RWPE2 (cell line): Measurements from ENCODE around the gene FABP3.

Source experiments
- ATAC-seq: fragments of 200-7000 bp; cut with Tn5 transposase; 3 replicates; pipeline ENCODE4 v1.9.1; 2021; ENCODE audit warnings: low read depth
- DNase-seq: peaks from one replicate; pipeline ENCODE4 v3.0.0-alpha.2; 2020; ENCODE audit warnings: low spot score
- H3K27ac ChIP-seq: fragments of 450-650 bp; 2 replicates; pipeline ENCODE4 v1.5.1; 2017; ENCODE audit warnings: mild to moderate bottlenecking; ENCODE audit not compliant: poor library complexity, severe bottlenecking
- H3K27me3 ChIP-seq: fragments of 250-450 bp; sonication (Bioruptor Pico); 2 replicates; pipeline ENCODE4 v1.5.1; 2021; ENCODE audit warnings: mild to moderate bottlenecking, moderate library complexity; ENCODE audit not compliant: insufficient read depth, poor library complexity, severe bottlenecking
- H3K36me3 ChIP-seq: fragments of 250-450 bp; sonication (Bioruptor Pico); 2 replicates; pipeline ENCODE4 v1.5.1; 2020; ENCODE audit warnings: low read depth, mild to moderate bottlenecking, moderate library complexity
- H3K4me1 ChIP-seq: fragments of 250-450 bp; sonication (Bioruptor Pico); 2 replicates; pipeline ENCODE4 v1.5.1; 2021; ENCODE audit warnings: mild to moderate bottlenecking, moderate library complexity; ENCODE audit not compliant: insufficient read depth, poor library complexity, severe bottlenecking
- H3K4me3 ChIP-seq: fragments of 250-450 bp; sonication (Bioruptor Pico); 2 replicates; pipeline ENCODE4 v1.5.1; 2021; ENCODE audit warnings: mild to moderate bottlenecking, moderate library complexity; ENCODE audit not compliant: severe bottlenecking
- H3K9me3 ChIP-seq: fragments of 250-450 bp; sonication (Bioruptor Pico); 2 replicates; pipeline ENCODE4 v1.5.1; 2021; ENCODE audit warnings: mild to moderate bottlenecking, moderate library complexity; ENCODE audit not compliant: severe bottlenecking
- TF ChIP-seq, protein P1 (sequence below): fragments of 450-650 bp; IDR thresholded peaks from one replicate; pipeline ENCODE4 v1.5.1; 2017; ENCODE audit warnings: mild to moderate bottlenecking, moderate library complexity; ENCODE audit not compliant: poor library complexity, severe bottlenecking

The FABP3 gene

DNA sequence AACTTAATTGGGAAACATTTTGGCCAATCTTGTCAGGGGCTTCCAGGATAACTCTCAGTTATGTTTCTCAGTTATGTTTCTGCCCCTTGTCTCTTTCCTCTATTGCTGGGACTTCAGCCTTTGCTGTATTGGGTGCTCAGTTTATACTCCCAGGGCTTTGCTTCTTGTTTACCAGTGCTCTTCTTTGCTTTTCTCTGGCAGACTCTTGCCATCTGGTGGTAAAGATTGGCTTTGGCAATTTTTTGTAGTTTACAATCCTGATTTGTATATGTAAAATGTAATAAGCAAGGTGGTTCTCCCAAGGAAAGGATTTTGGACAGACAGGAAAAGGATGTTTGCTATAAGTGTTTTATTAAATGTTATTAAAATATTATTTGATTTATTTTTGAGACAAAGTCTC is 37.9 kb downstream of the FABP3 start:
- TF ChIP-seq, protein P1, sequence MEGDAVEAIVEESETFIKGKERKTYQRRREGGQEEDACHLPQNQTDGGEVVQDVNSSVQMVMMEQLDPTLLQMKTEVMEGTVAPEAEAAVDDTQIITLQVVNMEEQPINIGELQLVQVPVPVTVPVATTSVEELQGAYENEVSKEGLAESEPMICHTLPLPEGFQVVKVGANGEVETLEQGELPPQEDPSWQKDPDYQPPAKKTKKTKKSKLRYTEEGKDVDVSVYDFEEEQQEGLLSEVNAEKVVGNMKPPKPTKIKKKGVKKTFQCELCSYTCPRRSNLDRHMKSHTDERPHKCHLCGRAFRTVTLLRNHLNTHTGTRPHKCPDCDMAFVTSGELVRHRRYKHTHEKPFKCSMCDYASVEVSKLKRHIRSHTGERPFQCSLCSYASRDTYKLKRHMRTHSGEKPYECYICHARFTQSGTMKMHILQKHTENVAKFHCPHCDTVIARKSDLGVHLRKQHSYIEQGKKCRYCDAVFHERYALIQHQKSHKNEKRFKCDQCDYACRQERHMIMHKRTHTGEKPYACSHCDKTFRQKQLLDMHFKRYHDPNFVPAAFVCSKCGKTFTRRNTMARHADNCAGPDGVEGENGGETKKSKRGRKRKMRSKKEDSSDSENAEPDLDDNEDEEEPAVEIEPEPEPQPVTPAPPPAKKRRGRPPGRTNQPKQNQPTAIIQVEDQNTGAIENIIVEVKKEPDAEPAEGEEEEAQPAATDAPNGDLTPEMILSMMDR = peak; percentile 78
- Histone ChIP-seq H3K36me3 (peaks cover 28% of the 10 kb centered on the region), H3K27ac (no peak overlapping the region), H3K27me3 (no peaks in the 10 kb centered on the region), H3K9me3 (no peaks in the 10 kb centered on the region), H3K4me1 (no peaks in the 10 kb centered on the region), H3K4me3 (no peak overlapping the region)
- no peak for DNase-seq
- ATAC-seq = peak; percentile 64; the same call in 2 of the 3 replicates

DNA sequence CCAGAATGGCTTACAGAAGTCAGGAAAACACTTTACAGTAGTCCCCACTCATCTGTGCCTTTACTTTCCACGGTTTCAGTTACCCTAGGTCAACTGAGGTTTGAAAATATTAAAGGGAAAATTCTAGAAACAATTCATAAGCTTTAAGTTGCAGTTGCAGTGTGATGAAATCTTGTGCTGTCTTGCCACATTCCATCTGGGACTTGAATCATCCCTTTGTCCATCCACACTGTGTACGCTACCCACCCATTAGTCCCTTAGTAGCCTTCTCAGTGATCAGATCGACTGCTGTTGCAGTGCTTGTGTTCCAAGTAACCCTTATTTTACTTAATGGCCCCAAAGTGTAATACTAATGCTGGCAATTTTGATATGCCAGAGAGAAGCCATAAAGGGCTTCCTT is 45.5 kb downstream of the FABP3 start:
- Histone ChIP-seq H3K4me1 (peaks cover 10% of the 10 kb centered on the region), H3K27ac (no peak overlapping the region), H3K9me3 (no peaks in the 10 kb centered on the region), H3K36me3 (peaks cover 2% of the 10 kb centered on the region; the same call in 1 of the 2 replicates), H3K27me3 (no peaks in the 10 kb centered on the region), H3K4me3 (no peak overlapping the region)
- no peak for DNase-seq
- TF ChIP-seq, protein P1 = no peak
- ATAC-seq = peak; percentile 73

DNA sequence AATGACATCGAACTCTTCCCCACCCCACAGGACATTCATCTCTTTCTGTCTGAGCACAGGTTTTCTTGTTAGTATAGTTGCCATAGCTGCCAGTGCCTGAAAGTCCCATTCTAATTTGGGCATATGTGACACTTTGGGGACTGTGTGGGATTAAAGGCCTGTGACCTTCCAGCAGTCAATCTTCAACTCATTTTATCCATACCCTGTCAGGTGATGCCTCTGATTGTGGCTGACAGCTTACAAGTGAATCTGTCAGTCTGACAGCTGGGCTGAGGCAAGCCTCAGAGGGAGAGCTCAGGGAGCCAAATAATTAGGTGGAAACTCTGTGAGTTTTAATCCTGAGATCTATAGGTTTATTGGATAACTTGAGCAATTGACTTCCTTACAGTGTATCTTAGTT is 46.4 kb downstream of the FABP3 start:
- Histone ChIP-seq H3K4me3 (no peak overlapping the region), H3K9me3 (no peaks in the 10 kb centered on the region), H3K36me3 (peaks cover 9% of the 10 kb centered on the region), H3K27ac (no peak overlapping the region), H3K27me3 (no peaks in the 10 kb centered on the region), H3K4me1 (peaks cover 10% of the 10 kb centered on the region)
- no peak for DNase-seq
- TF ChIP-seq, protein P1 = no peak
- ATAC-seq = no peak

DNA sequence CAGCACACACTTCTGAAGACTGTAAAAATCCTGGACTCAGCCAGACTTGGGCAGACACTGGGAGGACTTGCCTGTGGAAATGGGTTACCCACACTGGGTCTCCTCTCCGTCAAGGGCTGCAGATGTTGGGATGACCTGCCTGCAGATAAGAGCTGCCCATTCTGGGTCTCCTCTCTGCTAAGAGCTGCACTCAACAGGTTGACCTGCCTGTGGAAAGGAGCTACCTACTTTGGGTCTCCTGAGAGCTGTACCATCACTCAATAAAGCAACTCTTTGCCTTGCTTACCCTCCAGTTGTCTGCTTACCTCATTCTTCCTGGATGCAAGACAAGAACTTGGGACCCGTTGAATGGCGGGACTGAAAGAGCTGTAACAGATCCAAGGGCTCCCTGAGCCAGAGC is 47.9 kb downstream of the FABP3 start:
- Histone ChIP-seq H3K4me1 (peaks cover 10% of the 10 kb centered on the region), H3K9me3 (no peaks in the 10 kb centered on the region), H3K27me3 (no peaks in the 10 kb centered on the region), H3K27ac (no peak overlapping the region), H3K36me3 (peaks cover 19% of the 10 kb centered on the region), H3K4me3 (no peak overlapping the region)
- ATAC-seq (no peak), DNase-seq (no peak)
- TF ChIP-seq, protein P1 = no peak

DNA sequence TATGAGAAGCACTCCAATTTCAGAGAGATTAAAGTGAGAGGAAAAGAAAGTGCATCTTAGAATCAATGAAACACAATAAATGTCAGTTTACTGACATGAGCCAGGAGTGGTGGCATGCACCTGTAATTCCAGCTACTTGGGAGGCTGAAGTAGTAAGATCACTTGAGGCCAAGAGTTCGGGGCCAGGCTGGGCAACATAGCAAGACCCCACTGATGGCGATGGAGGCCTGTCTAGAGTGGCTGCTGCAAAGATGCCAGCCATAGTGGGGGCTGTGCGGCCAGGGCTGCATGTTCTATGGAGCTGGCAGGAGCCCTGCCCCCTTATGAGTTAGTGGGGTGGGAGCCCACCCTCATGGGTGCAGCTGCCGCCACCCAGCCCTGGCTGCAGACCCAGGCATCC is 48.8 kb downstream of the FABP3 start:
- Histone ChIP-seq H3K36me3 (peaks cover 28% of the 10 kb centered on the region), H3K27ac (no peak overlapping the region), H3K4me1 (peaks cover 10% of the 10 kb centered on the region), H3K27me3 (no peaks in the 10 kb centered on the region), H3K4me3 (no peak overlapping the region), H3K9me3 (no peaks in the 10 kb centered on the region)
- ATAC-seq (no peak), DNase-seq (no peak)
- TF ChIP-seq, protein P1 = no peak
